Mesenteric fat pad (tissue), 1 donor: ENCODE measurements around the gene HES4. TPM values are rescaled to one million over a fixed set of nuclear protein-coding genes. Genes with fewer than 3 reads are reported as not detected.

Experiments
- DNase-seq: peaks from one replicate; pipeline ENCODE4 v3.0.0-alpha.2; 2020; ENCODE audit warnings: low spot score
- total RNA-seq: library from RNA; stranded (reverse); fragmentation: NEBNext Ultra II Directional; extraction: Animal tissue kit (Norgen Biotek cat#: 25700); gene quantifications from one replicate; pipeline ENCODE4 v1.2.1, GENCODE V29; 2021
- donor health status: DM: yes; HTN: yes; CAD: no.

The HES4 gene
- total RNA-seq, 1 donor from 2014 or later = 25.5 TPM

- DNase-seq = no peak
These were observed 46.2 kb downstream of the HES4 start for GRCh38 chr1:953524-954320.

- DNase-seq = no peak
These were observed 47.3 kb downstream of the HES4 start for GRCh38 chr1:952603-953002.

- no peak for DNase-seq
These were observed 47.7 kb downstream of the HES4 start for GRCh38 chr1:952201-952600.

GRCh38 chr1:951364-951763 lies 48.5 kb downstream of the HES4 start:
- no peak for DNase-seq

- no peak for DNase-seq
These were observed 49.0 kb downstream of the HES4 start for GRCh38 chr1:950881-951280.

GRCh38 chr1:950268-950667 lies 49.6 kb downstream of the HES4 start:
- DNase-seq = no peak

Other genes with a start within 250 kb of the HES4 start
- gene SAMD11, start 76.2 kb downstream of the HES4 start, total RNA-seq = 2.8 TPM
- 49.8 TPM for gene NOC2L, start 40.8 kb downstream of the HES4 start, total RNA-seq
- gene KLHL17, start 39.5 kb downstream of the HES4 start, total RNA-seq = 8.8 TPM
- 0.39 TPM for gene PLEKHN1, start 33.6 kb downstream of the HES4 start, total RNA-seq
- gene PERM1, start 18.0 kb downstream of the HES4 start, total RNA-seq = not detected
- gene ISG15, start 13.4 kb upstream of the HES4 start, total RNA-seq = 47.0 TPM
- 17.6 TPM for gene AGRN, start 20.0 kb upstream of the HES4 start, total RNA-seq
- gene RNF223, start 74.2 kb upstream of the HES4 start, total RNA-seq = not detected
- 9.0 TPM for gene C1orf159, start 116.0 kb upstream of the HES4 start, total RNA-seq
- 1.4 TPM for gene TTLL10, start 173.8 kb upstream of the HES4 start, total RNA-seq
- 0.80 TPM for gene TNFRSF18, start 206.5 kb upstream of the HES4 start, total RNA-seq
- gene TNFRSF4, start 214.1 kb upstream of the HES4 start, total RNA-seq = 10.7 TPM
- 144 TPM for gene SDF4, start 231.9 kb upstream of the HES4 start, total RNA-seq
- 14.1 TPM for gene B3GALT6, start 232.1 kb upstream of the HES4 start, total RNA-seq
- 2.9 TPM for gene C1QTNF12, start 246.6 kb upstream of the HES4 start, total RNA-seq